OCI-LY3 (cell line): ENCODE data around the gene TBC1D32.
"Not testable (repeated sequence)": the region's sequence is repeated elsewhere in the genome, so short reads cannot be mapped to it uniquely, and the experiment has no call there.

Experiments used
- H2AFZ ChIP-seq: fragments of 200-600, 300-600 bp; shearing (Covaris generic); 2 replicates; pipeline ENCODE4 v1.6.0; 2014; ENCODE audit warnings: antibody characterized with exemption, low read depth, low read length
- H3K27ac ChIP-seq: fragments of 200-600, 300-600 bp; sonication (generic); 2 replicates; pipeline ENCODE4 v1.5.1; 2014; ENCODE audit warnings: mild to moderate bottlenecking, low read length, moderate library complexity, mixed read lengths
- H3K27me3 ChIP-seq: fragments of 200-600, 300-600 bp; sonication (generic); 2 replicates; pipeline ENCODE4 v1.6.1; 2014; ENCODE audit warnings: low read depth, low read length, mixed read lengths
- H3K36me3 ChIP-seq: fragments of 200-600, 300-600 bp; sonication (generic); replicated peaks from 2 replicates; pipeline ENCODE3; 2014; ENCODE audit warnings: low read depth, low read length, mixed read lengths
- H3K4me1 ChIP-seq: fragments of 300-600, 200-600 bp; sonication (generic); 2 replicates; pipeline ENCODE4 v1.6.1; 2014; ENCODE audit warnings: low read length, mixed read lengths
- H3K4me2 ChIP-seq: fragments of 200-600, 300-600 bp; sonication (generic); 2 replicates; pipeline ENCODE4 v1.6.1; 2014; ENCODE audit warnings: low read length, mixed read lengths
- H3K4me3 ChIP-seq: fragments of 300-600, 200-600 bp; sonication (generic); 2 replicates; pipeline ENCODE4 v1.5.1; 2014; ENCODE audit warnings: antibody characterized with exemption, mild to moderate bottlenecking, low read length, moderate library complexity
- H3K79me2 ChIP-seq: fragments of 300-600, 200-600 bp; shearing (Covaris generic); 2 replicates; pipeline ENCODE4 v1.6.1; 2014; ENCODE audit warnings: mild to moderate bottlenecking, low read length, mixed read lengths
- H3K9ac ChIP-seq: fragments of 300-600, 200-600 bp; shearing (Covaris generic); 2 replicates; pipeline ENCODE4 v1.6.0; 2014; ENCODE audit warnings: mild to moderate bottlenecking, low read length, moderate library complexity
- H3K9me3 ChIP-seq: fragments of 200-600, 300-600 bp; shearing (Covaris generic); 2 replicates; pipeline ENCODE4 v1.6.1; 2014; ENCODE audit warnings: low read length, mixed read lengths; ENCODE audit not compliant: insufficient read depth
- H4K20me1 ChIP-seq: fragments of 200-600, 300-600 bp; sonication (generic); 2 replicates; pipeline ENCODE4 v1.6.1; 2016; ENCODE audit warnings: low read length, mixed read lengths; ENCODE audit not compliant: insufficient read depth
- CTCF ChIP-seq: fragments of 200-600, 300-600 bp; sonication (generic); IDR thresholded peaks from 2 replicates; pipeline ENCODE4 v1.5.1; 2014; ENCODE audit warnings: antibody characterized with exemption, low read length, low read depth
- EZH2phosphoT487 ChIP-seq: fragments of 200-600 bp; shearing (Covaris generic); IDR thresholded peaks from 2 replicates; pipeline ENCODE4 v1.6.1; 2018; ENCODE audit warnings: antibody characterized with exemption, mixed run types, low read depth

The TBC1D32 gene

GRCh38 chr6:121334299-121335086 is at the start of gene TBC1D32:
TSS of gene TBC1D32 (minus strand) at chr6:121334480. CDS start at chr6:121334430, 50 bp downstream.
- Histone ChIP-seq H3K4me2 (peak within 1 kb of the TSS; percentile 90), H3K9ac (peak within 1 kb of the TSS; percentile 83), H3K9me3 (no peaks in the 10 kb centered on the region), H3K79me2 (peaks cover 4% of the 10 kb centered on the region; the same call in 1 of the 2 replicates), H3K4me1 (peaks cover 7% of the 10 kb centered on the region), H3K4me3 (peak within 1 kb of the TSS; percentile 92), H3K27ac (peak within 1 kb of the TSS; percentile 73), H3K27me3 (no peaks in the 10 kb centered on the region), H3K36me3 (no peaks in the 10 kb centered on the region), H4K20me1 (no peaks in the 10 kb centered on the region), H2AFZ (peak within 1 kb of the TSS; percentile 99)
- TF ChIP-seq CTCF (no peak), EZH2phosphoT487 (no peak)

GRCh38 chr6:121383478-121383877 is 49.2 kb upstream of the TBC1D32 start:
- H3K27ac ChIP-seq, result no peak overlapping the region

GRCh38 chr6:121382467-121383121 is 48.3 kb upstream of the TBC1D32 start:
- H3K9me3 ChIP-seq, result no peaks in the 10 kb centered on the region
- TF ChIP-seq EZH2phosphoT487 (no peak), CTCF (no peak)
- H2AFZ ChIP-seq, result no peak overlapping the region

More at GRCh38 chr6:121383478-121383877, 49.2 kb upstream of the TBC1D32 start:
- no peak overlapping the region for H3K4me3 ChIP-seq
- no peaks in the 10 kb centered on the region for H3K79me2 ChIP-seq
- no peak overlapping the region for H2AFZ ChIP-seq
- no peak for TF ChIP-seq CTCF
- TF ChIP-seq EZH2phosphoT487, result no peak
- H3K9me3 ChIP-seq, result no peaks in the 10 kb centered on the region
- no peaks in the 10 kb centered on the region for H3K36me3 ChIP-seq
- H3K4me2 ChIP-seq, result no peak overlapping the region
- no peaks in the 10 kb centered on the region for H4K20me1 ChIP-seq
- H3K27me3 ChIP-seq, result no peaks in the 10 kb centered on the region
- H3K4me1 ChIP-seq, result peaks cover 5% of the 10 kb centered on the region
- H3K9ac ChIP-seq, result no peak overlapping the region

GRCh38 chr6:121376411-121376810 is 42.1 kb upstream of the TBC1D32 start:
- Histone ChIP-seq H3K27ac (no peak overlapping the region), H3K9ac (no peak overlapping the region), H3K4me3 (no peak overlapping the region), H3K36me3 (no peaks in the 10 kb centered on the region), H3K4me2 (no peak overlapping the region), H3K27me3 (no peaks in the 10 kb centered on the region), H3K4me1 (peaks cover 7% of the 10 kb centered on the region), H3K79me2 (no peaks in the 10 kb centered on the region), H4K20me1 (no peaks in the 10 kb centered on the region), H3K9me3 (no peaks in the 10 kb centered on the region), H2AFZ (no peak overlapping the region)
- TF ChIP-seq EZH2phosphoT487 (no peak), CTCF (no peak)

More at GRCh38 chr6:121382467-121383121, 48.3 kb upstream of the TBC1D32 start:
- H4K20me1 ChIP-seq, result no peaks in the 10 kb centered on the region
- H3K4me2 ChIP-seq, result no peak overlapping the region
- no peaks in the 10 kb centered on the region for H3K79me2 ChIP-seq
- H3K9ac ChIP-seq, result no peak overlapping the region
- H3K27me3 ChIP-seq, result no peaks in the 10 kb centered on the region
- H3K27ac ChIP-seq, result no peak overlapping the region
- H3K4me3 ChIP-seq, result no peak overlapping the region
- peaks cover 7% of the 10 kb centered on the region for H3K4me1 ChIP-seq
- H3K36me3 ChIP-seq, result no peaks in the 10 kb centered on the region

- not testable (repeated sequence) for H3K9me3 ChIP-seq, H3K79me2 ChIP-seq, H3K4me2 ChIP-seq, H3K27ac ChIP-seq, H3K4me3 ChIP-seq, H3K9ac ChIP-seq, H3K4me1 ChIP-seq, H3K27me3 ChIP-seq, H2AFZ ChIP-seq, H3K36me3 ChIP-seq, H4K20me1 ChIP-seq
Observed at GRCh38 chr6:121374219-121374618, 39.9 kb upstream of the TBC1D32 start.
